SU-DHL-6 (cell line): ENCODE measurements around the gene PTPRK.

Experiments used
- CTCF ChIP-seq: fragments of 200-600 bp; sonication (generic); IDR thresholded peaks from one replicate; pipeline ENCODE4 v1.5.1; 2017; ENCODE audit warnings: antibody characterized with exemption, mild to moderate bottlenecking, low read length, moderate library complexity; ENCODE audit not compliant: insufficient read depth, poor library complexity, severe bottlenecking
- EZH2phosphoT487 ChIP-seq: fragments of 200-600 bp; sonication (generic), shearing (Covaris generic); conservative IDR thresholded peaks from 2 replicates; pipeline ENCODE4 v1.6.1; 2018; ENCODE audit warnings: mild to moderate bottlenecking, antibody characterized with exemption, low read length, moderate library complexity, mixed read lengths

DNA sequence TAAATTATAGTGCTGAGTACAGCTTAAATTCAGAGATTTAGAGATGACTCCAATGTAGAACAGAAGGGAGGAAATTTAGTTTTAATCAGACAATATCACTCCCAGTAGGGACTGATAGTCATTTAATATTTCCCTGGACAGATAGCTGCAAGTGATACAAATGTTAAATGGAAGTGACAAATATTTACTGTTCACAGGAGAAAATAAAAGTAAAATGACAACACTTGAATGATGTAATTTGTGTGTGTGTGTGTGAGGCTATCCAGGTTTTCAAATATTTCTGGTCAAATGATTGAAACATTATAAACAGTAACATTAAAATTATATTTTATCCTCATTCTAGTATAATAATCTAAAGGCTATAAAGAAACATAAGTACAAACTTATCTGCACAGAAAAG is 399.2 kb downstream of the PTPRK start:
- TF ChIP-seq CTCF (no peak), EZH2phosphoT487 (no peak)
